Left ventricle myocardium inferior (tissue), 1 donor: Measurements from ENCODE around the gene APBA1. TPM values are rescaled to one million over a fixed set of nuclear protein-coding genes. Genes with fewer than 3 reads are reported as not detected.

ENCODE experiments used
- DNase-seq: peaks from one replicate; pipeline ENCODE4 v3.0.0-alpha.2; 2020
- H3K27ac ChIP-seq: fragments of 200-600 bp; replicated peaks from 2 replicates; pipeline ENCODE4 v1.8.0; 2021
- H3K27me3 ChIP-seq: fragments of 200-600 bp; 2 replicates; pipeline ENCODE4 v1.8.0; 2021; ENCODE audit warnings: low read depth
- H3K36me3 ChIP-seq: fragments of 200-600 bp; 2 replicates; pipeline ENCODE4 v1.8.0; 2021
- H3K4me1 ChIP-seq: fragments of 200-600 bp; 2 replicates; pipeline ENCODE4 v1.8.0; 2021
- H3K4me3 ChIP-seq: fragments of 200-600 bp; 2 replicates; pipeline ENCODE4 v1.8.0; 2021; ENCODE audit warnings: mild to moderate bottlenecking, moderate library complexity
- H3K9me3 ChIP-seq: fragments of 200-600 bp; replicated peaks from 2 replicates; pipeline ENCODE4 v1.8.0; 2021
- CTCF ChIP-seq: fragments of 200-600 bp; IDR thresholded peaks from 2 replicates; pipeline ENCODE4 v1.8.0; 2021; ENCODE audit warnings: antibody characterized with exemption, mild to moderate bottlenecking, borderline replicate concordance
- intact Hi-C: fragments of 100-400 bp; cut with micrococcal nuclease; formaldehyde crosslinking; loops from one replicate; pipeline ENCODE4 v1.11.0; 2022
- total RNA-seq: library from RNA; stranded (reverse); fragmentation: NEBNext Ultra II Directional; extraction: Animal tissue kit (Norgen Biotek cat#: 25700); gene quantifications from one replicate; pipeline ENCODE4 v1.2.1, GENCODE V29; 2021
- donor health status: DM: no; HTN: yes; CAD: no; lungs with severe emphysema.

Gene APBA1
- total RNA-seq, 1 donor from 2014 or later: 3.0 TPM

GRCh38 chr9:69589156-69589555 is 83.0 kb downstream of the APBA1 start:
- Histone ChIP-seq H3K27ac (no peak overlapping the region), H3K4me1 (peaks cover 18% of the 10 kb centered on the region), H3K4me3 (no peak overlapping the region), H3K36me3 (no peaks in the 10 kb centered on the region), H3K27me3 (no peaks in the 10 kb centered on the region), H3K9me3 (no peaks in the 10 kb centered on the region)
- no peak for TF ChIP-seq CTCF
- DNase-seq: no peak
- intact Hi-C loops: no loop called here

- intact Hi-C loops: no loop called here
- H3K27ac ChIP-seq: no peak overlapping the region
- no peaks in the 10 kb centered on the region for H3K27me3 ChIP-seq
- no peaks in the 10 kb centered on the region for H3K36me3 ChIP-seq
- no peak for DNase-seq
- H3K9me3 ChIP-seq: no peaks in the 10 kb centered on the region
- no peak for TF ChIP-seq CTCF
- H3K4me1 ChIP-seq: peaks cover 7% of the 10 kb centered on the region
- H3K4me3 ChIP-seq: no peak overlapping the region
Measured at GRCh38 chr9:69585571-69585970, 86.6 kb downstream of the APBA1 start.

- TF ChIP-seq CTCF: no peak
- DNase-seq: no peak
- Histone ChIP-seq H3K4me1 (peaks cover 15% of the 10 kb centered on the region), H3K4me3 (no peak overlapping the region), H3K36me3 (no peaks in the 10 kb centered on the region), H3K27ac (no peak overlapping the region), H3K27me3 (no peaks in the 10 kb centered on the region), H3K9me3 (no peaks in the 10 kb centered on the region)
- intact Hi-C loops: no loop called here
Measured at GRCh38 chr9:69584759-69585158, 87.4 kb downstream of the APBA1 start.

DNA sequence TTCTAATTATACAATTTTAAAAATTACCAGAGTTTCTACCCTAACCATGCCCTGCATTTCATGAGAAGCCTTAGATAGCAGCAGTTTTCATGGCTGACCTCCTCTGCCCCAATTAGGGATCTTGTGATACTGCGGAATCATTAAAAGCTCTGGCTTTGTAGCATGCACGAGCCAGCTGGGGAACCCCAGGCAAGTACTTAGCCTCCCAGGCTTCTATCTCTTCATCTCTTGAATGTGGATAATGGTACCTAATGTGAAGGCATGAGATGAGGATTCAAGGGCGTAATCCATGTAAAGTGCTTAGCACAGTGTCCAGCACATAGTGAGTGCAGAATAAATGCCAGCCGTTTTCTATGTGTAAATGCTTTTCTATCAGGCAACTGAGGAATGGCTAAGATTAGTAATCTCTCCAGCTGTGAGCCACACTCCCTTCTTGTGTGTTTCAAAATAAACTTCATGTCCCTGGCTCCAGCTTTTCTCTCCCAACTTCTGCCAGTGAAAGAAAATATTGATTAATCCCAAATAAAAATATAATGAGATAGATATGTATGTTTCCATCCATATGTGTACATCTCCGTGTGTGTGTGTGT is 88.4 kb downstream of the APBA1 start:
- H3K36me3 ChIP-seq: no peaks in the 10 kb centered on the region
- no peak overlapping the region for H3K27ac ChIP-seq
- no peaks in the 10 kb centered on the region for H3K27me3 ChIP-seq
- intact Hi-C loops: no loop called here
- no peak overlapping the region for H3K4me3 ChIP-seq
- H3K9me3 ChIP-seq: no peaks in the 10 kb centered on the region
- TF ChIP-seq CTCF: no peak
- peaks cover 19% of the 10 kb centered on the region for H3K4me1 ChIP-seq
- no peak for DNase-seq

GRCh38 chr9:69582544-69583297 is 89.5 kb downstream of the APBA1 start:
- no peak for TF ChIP-seq CTCF
- peak; percentile 25 for DNase-seq
- Histone ChIP-seq H3K27ac (no peak overlapping the region), H3K4me3 (no peak overlapping the region), H3K9me3 (no peaks in the 10 kb centered on the region), H3K4me1 (peaks cover 19% of the 10 kb centered on the region), H3K36me3 (no peaks in the 10 kb centered on the region), H3K27me3 (no peaks in the 10 kb centered on the region)
- intact Hi-C loops: no loop called here
